HG03558 (cell line): ENCODE results near the gene MYO7A.

ENCODE experiments used
- ATAC-seq: cut with Tn5 transposase; IDR thresholded peaks from one replicate; pipeline ENCODE4 v1.9.1; 2021; ENCODE audit warnings: moderate number of reproducible peaks; ENCODE audit not compliant: unreplicated experiment; ENCODE audit errors: extremely low read depth

Gene MYO7A

GRCh38 chr11:77208535-77208934 lies 80.5 kb downstream of the MYO7A start:
- ATAC-seq, result no peak

GRCh38 chr11:77209663-77210062 lies 81.6 kb downstream of the MYO7A start:
- ATAC-seq, result no peak

- ATAC-seq, result no peak
These were observed 83.0 kb downstream of the MYO7A start for GRCh38 chr11:77211040-77211451.

GRCh38 chr11:77211594-77212251 lies 83.7 kb downstream of the MYO7A start:
- ATAC-seq, result no peak

- ATAC-seq, result no peak
These were observed 84.4 kb downstream of the MYO7A start for GRCh38 chr11:77212314-77213007.

GRCh38 chr11:77213029-77213579 lies 85.1 kb downstream of the MYO7A start:
- ATAC-seq, result no peak

DNA sequence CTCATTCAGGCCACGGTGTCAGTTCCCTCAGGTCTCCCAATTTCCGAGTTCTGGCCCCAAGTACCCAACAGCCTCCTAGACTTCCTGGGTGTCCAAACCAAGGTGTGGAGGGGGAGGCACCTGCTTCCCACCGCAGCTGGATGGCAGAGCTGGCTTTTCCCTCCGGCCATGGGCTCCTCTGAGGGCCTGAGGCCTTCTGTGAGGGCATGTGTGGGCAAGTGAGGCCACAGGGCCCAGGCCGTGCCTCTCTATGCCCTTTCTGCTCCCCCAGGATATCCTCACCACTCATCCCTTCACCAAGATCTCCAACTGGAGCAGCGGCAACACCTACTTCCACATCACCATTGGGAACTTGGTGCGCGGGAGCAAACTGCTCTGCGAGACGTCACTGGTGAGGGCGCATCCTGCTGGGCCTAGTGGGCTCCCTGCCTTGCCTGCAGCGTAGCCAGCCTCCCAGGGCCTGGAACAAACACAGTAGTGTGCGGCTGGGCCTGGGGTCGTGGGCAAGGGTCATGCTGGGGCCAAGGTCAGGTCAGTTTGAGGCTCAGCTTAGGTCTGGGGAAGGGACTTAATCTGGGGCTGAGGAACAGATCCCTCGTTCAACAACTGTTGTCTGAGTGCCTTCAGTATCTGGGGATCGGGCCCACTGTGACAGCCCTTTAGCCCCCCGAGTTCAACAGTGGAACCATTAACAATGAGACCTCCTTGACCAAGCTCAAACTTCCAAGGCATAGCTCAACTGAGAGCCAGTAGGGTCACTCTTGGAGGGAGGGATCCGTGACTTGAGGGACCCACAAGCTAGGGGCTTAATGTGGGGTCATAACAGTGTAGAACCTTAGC lies 85.8 kb downstream of the MYO7A start:
- ATAC-seq, result no peak

GRCh38 chr11:77214557-77214956 lies 86.5 kb downstream of the MYO7A start:
- ATAC-seq, result no peak

DNA sequence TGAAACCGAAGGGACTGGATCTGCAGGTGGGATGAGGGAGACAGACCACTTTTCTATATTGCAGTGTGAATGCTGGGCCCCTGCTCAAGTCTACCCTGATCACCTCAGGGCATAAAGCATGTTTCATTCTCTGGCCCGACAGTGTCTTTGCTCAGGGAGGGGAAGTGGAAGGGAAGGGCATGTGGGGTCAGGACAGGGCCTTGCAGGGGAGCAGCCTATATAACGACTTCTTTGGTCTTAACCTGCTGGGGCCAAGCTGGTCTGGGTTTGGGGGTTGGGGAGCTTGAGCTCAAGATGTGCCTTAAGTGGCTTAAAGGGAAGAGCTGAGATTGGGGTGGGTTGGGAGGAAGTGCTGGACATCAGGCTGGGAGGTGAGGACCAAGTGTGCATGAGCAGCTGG lies 87.1 kb downstream of the MYO7A start:
- no peak for ATAC-seq

DNA sequence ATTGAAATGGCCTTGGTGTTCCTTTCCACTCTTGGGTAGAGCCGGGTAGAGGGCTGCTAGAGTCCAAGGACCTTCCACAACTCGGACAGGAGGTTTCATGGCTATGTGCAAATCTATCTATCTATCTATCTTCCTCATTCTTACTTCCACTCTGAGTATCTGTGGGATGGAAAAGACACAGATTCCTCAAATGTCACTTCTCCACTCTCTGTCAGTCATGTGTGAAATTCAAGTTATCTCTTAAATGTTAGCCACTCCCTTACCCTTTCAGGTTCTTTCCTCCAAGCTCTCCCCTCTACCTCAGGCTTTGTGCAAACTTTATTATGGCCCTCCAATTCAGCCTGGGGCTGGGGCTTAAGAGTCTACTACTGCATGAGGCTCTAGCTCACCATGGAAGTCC lies 89.1 kb downstream of the MYO7A start:
- ATAC-seq, result no peak

DNA sequence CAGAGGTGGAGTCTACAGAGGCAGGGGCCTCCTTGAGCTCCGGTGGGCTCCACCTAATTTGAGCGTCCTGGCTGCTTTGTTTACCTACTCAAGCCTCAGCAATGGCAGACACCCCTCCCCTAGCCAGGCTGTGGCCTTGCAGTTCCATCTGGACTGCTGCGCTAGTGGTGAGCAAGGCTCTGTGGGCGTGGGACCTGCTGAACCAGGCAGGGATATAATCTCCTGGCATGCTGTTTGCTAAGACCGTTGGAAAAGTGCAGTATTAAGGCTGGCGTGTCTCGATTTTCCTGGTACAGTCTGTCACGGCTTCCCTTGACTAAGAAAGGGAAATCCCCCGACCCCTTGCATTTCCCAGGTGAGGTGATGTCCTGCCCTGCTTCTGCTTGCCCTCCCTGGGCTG lies 95.8 kb downstream of the MYO7A start:
- no peak for ATAC-seq

DNA sequence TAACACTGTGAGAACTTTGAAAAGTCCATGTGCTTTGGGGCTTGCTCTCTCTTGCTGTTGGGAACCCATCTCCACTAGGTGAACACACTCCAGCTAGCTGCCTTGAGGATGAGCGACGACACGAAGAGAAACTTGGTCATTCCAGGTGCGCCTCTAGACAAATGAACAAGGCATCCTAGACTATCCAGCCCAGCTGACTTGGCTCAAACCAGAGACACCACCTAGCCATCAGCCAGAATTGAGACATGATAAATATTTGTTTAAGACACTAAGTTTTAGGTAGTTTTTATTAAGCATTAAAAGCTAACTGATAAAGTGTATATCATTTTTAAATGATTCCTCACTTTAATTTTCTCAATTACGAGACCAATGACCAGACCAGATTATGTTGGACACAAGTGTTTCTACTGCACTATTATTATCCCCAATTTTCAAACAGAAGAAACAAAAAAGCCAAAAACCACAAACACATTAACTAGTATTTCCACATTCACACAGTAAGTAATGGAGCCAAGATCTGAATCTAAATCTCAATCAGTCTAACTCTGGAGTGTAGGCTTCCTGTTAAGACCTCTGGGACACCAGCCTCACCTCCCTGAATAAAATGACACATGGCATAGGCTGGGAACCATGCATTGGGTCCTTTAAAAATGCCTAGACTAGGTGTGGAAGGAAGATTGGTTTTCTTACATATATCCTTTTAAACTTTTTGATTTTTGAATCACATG lies 103.0 kb downstream of the MYO7A start:
- ATAC-seq, result no peak

DNA sequence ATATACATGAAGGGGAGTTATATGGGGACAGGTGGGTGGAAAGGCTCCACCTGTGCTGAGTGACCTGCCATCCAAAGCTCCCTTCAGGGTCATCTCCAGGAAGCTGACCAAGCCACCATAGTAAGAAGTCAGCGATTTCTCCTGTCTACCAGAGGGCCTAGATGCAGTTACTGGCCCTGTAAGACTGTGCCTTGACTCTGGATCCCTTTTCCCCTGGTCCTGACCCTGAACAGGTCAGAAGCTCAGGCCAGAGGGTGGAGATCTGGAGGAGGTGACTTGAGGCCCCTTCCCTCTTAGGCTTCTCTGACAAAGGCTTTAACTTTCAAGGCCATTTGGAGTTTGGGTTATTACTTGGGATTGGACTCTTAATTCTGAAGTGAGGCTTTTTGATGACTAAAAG lies 103.8 kb downstream of the MYO7A start:
- no peak for ATAC-seq

GRCh38 chr11:77232242-77232641 lies 104.2 kb downstream of the MYO7A start:
- ATAC-seq, result no peak

GRCh38 chr11:77233011-77233410 lies 105.0 kb downstream of the MYO7A start:
- no peak for ATAC-seq

DNA sequence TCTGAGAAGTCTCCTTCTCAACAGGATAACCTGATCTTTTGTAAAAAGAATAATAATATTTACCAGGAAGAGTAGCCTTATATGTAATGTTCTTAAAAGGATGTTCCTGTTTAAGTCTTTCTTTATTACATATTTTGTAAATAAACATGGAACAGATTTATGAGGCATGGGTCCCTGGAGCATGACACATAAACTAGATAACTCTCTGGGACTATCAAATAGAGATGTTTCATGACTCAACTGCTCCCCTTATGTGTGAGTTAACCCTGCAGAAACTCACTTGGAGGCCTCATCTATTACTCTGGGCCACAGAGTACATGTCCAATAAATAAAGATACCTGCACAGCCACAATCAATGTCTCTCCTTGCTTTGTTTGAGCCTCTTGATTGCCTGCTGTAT lies 108.9 kb downstream of the MYO7A start:
- ATAC-seq, result no peak

GRCh38 chr11:77244277-77245027 lies 116.4 kb downstream of the MYO7A start:
- ATAC-seq, result no peak

DNA sequence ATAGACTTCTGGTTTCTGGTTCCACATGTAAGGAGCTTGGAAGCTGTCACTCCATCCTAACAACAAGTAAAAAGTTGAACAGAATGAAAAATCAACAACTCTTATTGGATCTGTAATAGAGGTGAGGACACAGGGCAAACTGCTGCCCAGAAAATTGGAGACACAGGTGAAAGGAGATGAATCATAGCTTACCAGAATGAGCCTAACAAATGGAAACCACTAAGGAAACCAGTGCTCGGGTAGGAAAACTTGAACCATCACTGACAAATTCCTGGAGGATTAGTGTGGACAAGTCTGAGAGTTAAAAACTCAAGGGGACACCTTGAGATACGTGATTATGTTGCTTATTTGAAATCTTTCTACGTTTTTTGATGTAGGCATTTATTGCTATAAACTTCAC lies 121.4 kb downstream of the MYO7A start:
- ATAC-seq, result no peak

GRCh38 chr11:77250881-77251640 lies 123.0 kb downstream of the MYO7A start:
- ATAC-seq, result no peak
